Activated CD4-positive, alpha-beta T cell treated with anti-CD3 and anti-CD28 coated beads for 24 hours (primary cell): ENCODE data around the gene CREBRF.
"Not testable (repeated sequence)": the region's sequence is repeated elsewhere in the genome, so short reads cannot be mapped to it uniquely, and the experiment has no call there.

Experiments used
- DNase-seq, 2 donors: peaks; one replicate each; pipeline ENCODE4 v3.0.0-alpha.2; 2020; ENCODE audit warnings: low read depth in 2 of 2

The CREBRF gene

DNA sequence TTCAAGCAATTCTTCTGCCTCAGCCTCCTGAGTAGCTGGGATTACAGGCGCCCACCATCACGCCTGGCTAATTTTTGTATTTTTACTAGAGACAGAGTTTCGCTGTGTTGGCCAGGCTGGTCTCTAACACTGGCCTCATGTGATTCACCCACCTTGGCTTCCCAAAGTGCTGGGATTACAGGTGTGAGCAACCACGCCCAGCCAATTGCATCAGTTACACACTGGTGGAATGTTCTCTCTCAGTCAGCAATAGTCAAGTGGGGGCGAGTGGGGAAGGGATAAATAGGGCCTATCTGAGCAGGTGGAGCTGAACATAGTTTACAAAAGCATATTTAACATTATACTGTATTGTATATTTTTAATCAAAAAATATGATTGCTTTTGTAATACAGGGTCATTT is 98.5 kb downstream of the CREBRF start:
- DNase-seq: not testable (repeated sequence)

GRCh38 chr5:173155912-173156311 is 99.8 kb downstream of the CREBRF start:
- no peak for DNase-seq

DNA sequence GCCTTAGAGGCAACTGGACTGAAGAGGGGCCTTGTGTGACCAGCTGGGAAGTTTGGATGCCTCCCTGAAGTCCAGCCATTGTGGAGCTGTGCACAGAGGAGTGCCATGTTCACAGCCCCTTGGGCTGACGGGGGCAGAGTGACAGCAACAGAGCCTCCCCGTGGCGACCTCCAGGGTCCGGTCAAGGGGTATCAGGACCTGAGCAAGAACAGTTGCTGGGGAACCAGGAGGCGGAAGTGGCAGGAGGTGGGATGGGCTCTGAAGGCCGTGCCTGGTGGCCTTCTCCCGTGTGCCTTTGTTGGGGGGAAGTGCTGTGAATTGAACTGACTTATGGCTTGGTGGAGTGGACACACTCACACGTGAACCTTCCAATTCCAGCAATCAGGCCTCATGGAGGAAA is 102.2 kb downstream of the CREBRF start:
- no peak for DNase-seq

GRCh38 chr5:173159256-173159655 is 103.1 kb downstream of the CREBRF start:
- no peak for DNase-seq

GRCh38 chr5:173161148-173161547 is 105.0 kb downstream of the CREBRF start:
- no peak for DNase-seq

DNA sequence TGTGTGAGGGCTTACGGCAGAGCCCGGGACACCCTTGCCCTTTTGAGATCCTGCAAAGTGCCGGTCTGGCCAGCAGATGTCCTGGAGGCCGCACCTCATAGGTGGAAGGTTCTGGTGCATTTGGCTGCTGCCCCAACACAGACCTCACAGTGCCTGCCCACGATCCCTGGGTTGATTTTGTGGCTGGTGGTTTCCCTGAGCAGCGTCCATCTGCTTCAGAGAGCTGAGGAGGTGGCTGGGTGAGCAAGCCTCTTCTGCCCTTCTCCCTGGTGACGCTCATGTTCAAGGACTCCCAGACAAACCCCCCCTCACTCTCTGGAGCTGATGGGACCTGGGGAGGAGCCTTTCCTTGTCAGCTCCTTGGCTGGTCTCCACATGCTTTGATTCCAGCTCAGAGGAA is 107.1 kb downstream of the CREBRF start:
- DNase-seq: no peak

DNA sequence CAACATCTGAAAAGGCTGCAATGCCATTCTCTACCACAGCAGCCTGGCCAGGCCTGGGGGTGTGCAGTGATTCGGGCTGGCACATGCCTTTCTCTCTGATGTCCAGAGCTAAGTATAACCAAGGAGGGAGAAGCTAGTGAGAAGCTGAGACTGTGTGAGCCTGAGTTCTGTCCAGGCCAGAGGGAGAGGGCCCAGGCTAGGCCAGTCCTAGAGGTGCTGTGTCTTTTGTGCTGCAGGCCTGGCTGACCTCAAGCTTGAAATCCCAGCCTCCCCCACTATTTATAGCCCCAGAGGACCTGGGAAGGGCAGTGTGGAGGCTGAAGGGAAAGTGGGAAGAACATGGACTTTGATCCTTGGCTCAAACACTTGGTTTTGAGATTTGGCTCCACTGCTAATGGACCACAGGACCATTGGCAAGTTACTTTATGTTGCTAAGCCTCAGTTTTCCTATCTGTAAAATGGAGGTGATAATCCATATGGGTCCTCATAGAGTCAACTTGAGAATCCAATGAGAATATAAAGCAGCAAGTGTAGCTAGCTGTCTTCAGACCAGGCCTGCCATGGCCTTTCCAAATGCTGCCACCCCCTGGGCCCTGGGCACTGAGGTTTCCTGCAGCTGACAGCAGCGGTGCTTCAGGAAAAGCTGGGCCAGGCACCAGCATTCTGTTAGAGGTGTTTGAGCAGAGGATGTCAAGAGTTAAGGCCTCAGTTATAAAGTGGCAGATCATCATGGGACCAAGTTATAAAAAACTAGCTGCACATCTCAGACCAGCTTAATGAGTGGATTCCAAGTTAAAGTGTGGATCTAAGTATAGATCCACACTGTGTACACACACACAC is 109.2 kb downstream of the CREBRF start:
- DNase-seq: no peak

- no peak for DNase-seq
These were observed 116.0 kb downstream of the CREBRF start for GRCh38 chr5:173172166-173172565.

DNA sequence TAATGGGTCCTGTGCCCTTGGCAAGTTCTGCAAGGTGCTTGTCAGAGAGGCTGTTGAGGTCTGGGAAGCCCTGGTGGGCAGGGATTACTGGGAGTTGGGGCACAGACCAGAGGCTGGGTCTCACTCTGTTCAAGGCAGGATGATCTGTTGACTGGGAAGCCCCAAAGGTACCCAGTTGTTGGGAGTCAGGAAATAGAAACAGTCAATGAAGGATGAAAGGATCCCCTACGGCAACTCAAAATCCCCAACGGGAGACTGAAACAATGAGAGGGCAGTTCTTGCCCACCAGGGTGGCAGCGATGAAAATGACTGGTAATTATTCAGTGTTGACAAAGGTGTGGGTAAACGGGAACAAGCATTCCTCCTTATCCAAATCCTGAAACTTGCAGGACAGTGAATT is 119.4 kb downstream of the CREBRF start:
- no peak for DNase-seq

DNA sequence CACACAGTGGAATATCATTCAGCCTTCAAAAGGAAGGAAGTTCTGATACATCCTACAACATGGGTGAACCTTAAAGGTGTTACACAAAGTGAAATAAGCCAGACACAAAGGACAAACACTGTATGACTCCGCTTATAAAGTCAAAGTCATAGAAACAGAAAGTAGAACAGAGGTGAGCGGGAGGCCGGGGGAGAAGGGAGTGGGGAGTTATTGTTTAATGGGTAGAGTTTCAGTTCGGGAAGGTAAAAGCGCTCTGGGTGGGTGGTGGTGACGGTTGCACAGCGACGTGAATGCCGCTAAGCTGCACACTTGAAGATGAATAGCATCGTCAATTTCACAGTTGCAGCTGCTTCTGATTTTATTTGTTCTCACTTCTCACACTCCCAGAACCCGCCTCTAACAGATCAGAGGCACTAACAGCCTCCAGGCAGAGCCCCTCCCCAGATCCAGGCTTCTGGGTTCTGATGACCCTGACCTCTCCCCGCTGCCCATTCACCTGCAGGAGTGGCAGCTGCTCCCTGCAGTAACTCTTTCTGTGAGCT is 122.3 kb downstream of the CREBRF start:
- no peak for DNase-seq

GRCh38 chr5:173180331-173180730 is 124.2 kb downstream of the CREBRF start:
- DNase-seq: no peak

GRCh38 chr5:173187054-173187743 is 131.0 kb downstream of the CREBRF start:
- DNase-seq: no peak

DNA sequence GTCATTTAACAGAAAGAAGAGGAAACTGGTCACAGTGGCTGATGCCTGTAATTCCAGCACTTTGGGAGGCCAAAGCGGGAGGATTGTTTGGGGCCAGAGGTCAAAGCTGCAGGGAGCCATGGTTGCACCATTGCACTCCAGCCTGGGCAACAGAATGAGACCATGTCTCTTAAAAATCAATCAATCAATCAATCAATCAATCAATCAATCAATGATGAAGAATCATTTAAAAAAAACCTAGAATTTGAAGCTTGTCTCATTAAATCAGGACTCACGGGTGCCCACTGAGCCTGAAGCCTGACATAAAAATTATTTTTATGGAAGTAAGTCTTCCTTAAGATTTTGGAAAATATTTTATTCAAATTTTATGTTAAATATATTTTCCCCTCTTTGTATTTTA is 132.1 kb downstream of the CREBRF start:
- no peak for DNase-seq
